HG02798 (cell line): Measurements from ENCODE around the gene BEND4.
"Not testable (repeated sequence)": the region's sequence is repeated elsewhere in the genome, so short reads cannot be mapped to it uniquely, and the experiment has no call there.

Experiments
- ATAC-seq: cut with Tn5 transposase; IDR thresholded peaks from one replicate; pipeline ENCODE4 v1.9.1; 2021; ENCODE audit warnings: mild to moderate bottlenecking; ENCODE audit not compliant: unreplicated experiment, poor library complexity

BEND4 gene

GRCh38 chr4:42152507-42153504 is at the start of gene BEND4:
Gene BEND4 (minus strand): TSS chr4:42152655. CDS start chr4:42152143, 512 bp downstream.
- ATAC-seq = peak; percentile 7

GRCh38 chr4:42197341-42197740 is 44.9 kb upstream of the BEND4 start:
- no peak for ATAC-seq

- no peak for ATAC-seq
Observed at GRCh38 chr4:42172921-42173320, 20.5 kb upstream of the BEND4 start.

- ATAC-seq = no peak
Observed at GRCh38 chr4:42172128-42172790, 19.8 kb upstream of the BEND4 start.

- peak; percentile 100 for ATAC-seq
Observed at GRCh38 chr4:42167709-42168108, 15.3 kb upstream of the BEND4 start.

GRCh38 chr4:42166186-42166585 is 13.7 kb upstream of the BEND4 start:
- ATAC-seq = not testable (repeated sequence)

GRCh38 chr4:42159271-42160001 is 7.0 kb upstream of the BEND4 start:
- no peak for ATAC-seq

GRCh38 chr4:42151568-42152506 is 618 bp downstream of the BEND4 start:
- peak; percentile 71 for ATAC-seq

- peak; percentile 30 for ATAC-seq
Observed at GRCh38 chr4:42150653-42151567, 1.5 kb downstream of the BEND4 start.

GRCh38 chr4:42149004-42149403 is 3.5 kb downstream of the BEND4 start:
- ATAC-seq = peak; percentile 18

GRCh38 chr4:42148425-42148824 is 4.0 kb downstream of the BEND4 start:
- no peak for ATAC-seq

GRCh38 chr4:42144028-42144427 is 8.4 kb downstream of the BEND4 start:
- no peak for ATAC-seq

GRCh38 chr4:42142591-42142990 is 9.9 kb downstream of the BEND4 start:
- no peak for ATAC-seq

GRCh38 chr4:42136371-42136770 is 16.1 kb downstream of the BEND4 start:
- no peak for ATAC-seq

GRCh38 chr4:42133006-42133405 is 19.4 kb downstream of the BEND4 start:
- no peak for ATAC-seq

- no peak for ATAC-seq
Observed at GRCh38 chr4:42132099-42132498, 20.4 kb downstream of the BEND4 start.

- ATAC-seq = no peak
Observed at GRCh38 chr4:42123071-42123644, 29.3 kb downstream of the BEND4 start.

GRCh38 chr4:42122237-42122636 is 30.2 kb downstream of the BEND4 start:
- ATAC-seq = no peak
